HG03095 (cell line): Measurements from ENCODE around the gene ISY1.
"Not testable (repeated sequence)": the region's sequence is repeated elsewhere in the genome, so short reads cannot be mapped to it uniquely, and the experiment has no call there.

ENCODE experiments used
- ATAC-seq: cut with Tn5 transposase; IDR thresholded peaks from one replicate; pipeline ENCODE4 v1.9.1; 2021; ENCODE audit warnings: moderate library complexity; ENCODE audit not compliant: unreplicated experiment

The ISY1 gene

GRCh38 chr3:129095285-129095684 lies 65.6 kb downstream of the ISY1 start:
- ATAC-seq: no peak

GRCh38 chr3:129088312-129088711 lies 72.6 kb downstream of the ISY1 start:
- not testable (repeated sequence) for ATAC-seq

- peak; percentile 56 for ATAC-seq
These were observed 73.0 kb downstream of the ISY1 start for GRCh38 chr3:129087904-129088303.

- no peak for ATAC-seq
These were observed 73.6 kb downstream of the ISY1 start for GRCh38 chr3:129087138-129087702.

- ATAC-seq: no peak
These were observed 75.0 kb downstream of the ISY1 start for GRCh38 chr3:129085818-129086217.

- no peak for ATAC-seq
These were observed 75.6 kb downstream of the ISY1 start for GRCh38 chr3:129085165-129085715.

- no peak for ATAC-seq
These were observed 76.4 kb downstream of the ISY1 start for GRCh38 chr3:129084501-129084900.

GRCh38 chr3:129082026-129082425 lies 78.8 kb downstream of the ISY1 start:
- ATAC-seq: no peak

- ATAC-seq: no peak
These were observed 79.4 kb downstream of the ISY1 start for GRCh38 chr3:129081503-129081902.

- no peak for ATAC-seq
These were observed 82.4 kb downstream of the ISY1 start for GRCh38 chr3:129078510-129078909.
